Prostate gland (tissue), 2 donors: ENCODE data around the gene GPR161.

Experiments used
- CTCF ChIP-seq, 4 experiments: fragments of 200-600 bp in 2 of 4; fragments of 450-650 bp in 2 of 4; sonication (generic) in 2 of 4; IDR thresholded peaks; 1 replicate in 3 of 4; 2 replicates in 1 of 4; pipeline ENCODE4 v1.5.1; 2016 to 2019; ENCODE audit warnings: antibody characterized with exemption in 4 of 4, mild to moderate bottlenecking in 2 of 4, moderate library complexity in 2 of 4
- POLR2A ChIP-seq: fragments of 450-650 bp; IDR thresholded peaks from one replicate; pipeline ENCODE4 v1.6.1; 2016; ENCODE audit warnings: antibody characterized with exemption, mild to moderate bottlenecking
- POLR2AphosphoS5 ChIP-seq: sonication (generic); formaldehyde crosslinking; IDR thresholded peaks from one replicate; pipeline ENCODE4 v1.6.1; 2017; ENCODE audit warnings: antibody characterized with exemption

- TF ChIP-seq CTCF (IDR thresholded peaks at IDR 0.05) (no peak), POLR2AphosphoS5 (no peak), POLR2A (no peak)
These were observed 21.9 kb downstream of the GPR161 start for GRCh38 chr1:168114845-168115244.
